LNCAP (cell line): Measurements from ENCODE around the gene ZNHIT2.

Experiments
- CTCF ChIP-seq: fragments of 450-650 bp; IDR thresholded peaks from 2 replicates; pipeline ENCODE4 v1.5.1; 2017; ENCODE audit warnings: mild to moderate bottlenecking

Gene ZNHIT2

GRCh38 chr11:65077451-65077850 is 40.0 kb downstream of the ZNHIT2 start:
- TF ChIP-seq CTCF: no peak

GRCh38 chr11:65072631-65072966 is 44.9 kb downstream of the ZNHIT2 start:
- TF ChIP-seq CTCF: no peak

- TF ChIP-seq CTCF: no peak
These were observed 45.4 kb downstream of the ZNHIT2 start for GRCh38 chr11:65071907-65072630.

GRCh38 chr11:65069217-65069616 is 48.3 kb downstream of the ZNHIT2 start:
- TF ChIP-seq CTCF: no peak

- TF ChIP-seq CTCF: no peak
These were observed 50.1 kb downstream of the ZNHIT2 start for GRCh38 chr11:65067446-65067845.

GRCh38 chr11:65066805-65067291 is 50.7 kb downstream of the ZNHIT2 start:
- no peak for TF ChIP-seq CTCF
